HepG2 (cell line): ENCODE results near the gene NUTF2. TPM values are rescaled to one million over a fixed set of nuclear protein-coding genes. Genes with fewer than 3 reads are reported as not detected.

Source experiments
- BCL6 ChIP-seq: IDR thresholded peaks from 2 replicates; pipeline ENCODE4 v1.6.1; 2016; ENCODE audit warnings: missing genetic modification reagents, missing compliant biosample characterization
- FIP1L1 ChIP-seq: fragments of 200-400 bp; formaldehyde crosslinking; IDR thresholded peaks from 2 replicates; pipeline ENCODE4 v1.6.1; 2018; ENCODE audit warnings: low read depth, mild to moderate bottlenecking, low read length, moderate library complexity, borderline replicate concordance; ENCODE audit not compliant: insufficient read depth
- HNRNPLL ChIP-seq: fragments of 200-400 bp; formaldehyde crosslinking; IDR thresholded peaks from 2 replicates; pipeline ENCODE4 v1.6.1; 2017; ENCODE audit warnings: mild to moderate bottlenecking, low read depth, low read length; ENCODE audit not compliant: poor library complexity, severe bottlenecking
- JDP2 ChIP-seq: sonication (generic); formaldehyde crosslinking; IDR thresholded peaks from 2 replicates; pipeline ENCODE4 v1.8.1; 2022; ENCODE audit warnings: missing genetic modification reagents, borderline replicate concordance
- KDM5A ChIP-seq: fragments of 200-600 bp; sonication (generic); IDR thresholded peaks from 2 replicates; pipeline ENCODE4 v1.7.0; 2018; ENCODE audit warnings: antibody characterized with exemption, mild to moderate bottlenecking, low read length, borderline replicate concordance
- KLF6 ChIP-seq: IDR thresholded peaks from 2 replicates; pipeline ENCODE4 v1.8.0; 2016; ENCODE audit warnings: missing biosample characterization, missing genetic modification reagents
- SETDB1 ChIP-seq: sonication (generic); formaldehyde crosslinking; IDR thresholded peaks from 2 replicates; pipeline ENCODE4 v1.5.1; 2020; ENCODE audit warnings: missing genetic modification reagents, mild to moderate bottlenecking, borderline replicate concordance
- SP1 ChIP-seq, 2 experiments: fragments of 450-650 bp in 1 of 2; sonication (generic) in 1 of 2; formaldehyde crosslinking in 1 of 2; IDR thresholded peaks; 2 replicates each; pipeline versions ENCODE4 v1.4.0 to v1.6.1; 2016 to 2020; ENCODE audit warnings: missing genetic modification reagents in 1 of 2
- ZNF138 ChIP-seq: sonication (generic); formaldehyde crosslinking; IDR thresholded peaks from 2 replicates; pipeline ENCODE4 v1.5.0; 2020; ENCODE audit warnings: mild to moderate bottlenecking, low read depth, missing genetic modification reagents
- ZNF549 ChIP-seq: sonication (generic); formaldehyde crosslinking; IDR thresholded peaks from 2 replicates; pipeline ENCODE4 v1.5.0; 2020; ENCODE audit warnings: missing genetic modification reagents
- ZNF773 ChIP-seq: sonication (generic); formaldehyde crosslinking; IDR thresholded peaks from 2 replicates; pipeline ENCODE4 v1.4.0; 2020; ENCODE audit warnings: missing genetic modification reagents, borderline replicate concordance
- ZNF780A ChIP-seq: sonication (generic); formaldehyde crosslinking; IDR thresholded peaks from 2 replicates; pipeline ENCODE4 v1.8.0; 2022; ENCODE audit warnings: mild to moderate bottlenecking, missing genetic modification reagents, moderate library complexity
- ZSCAN30 ChIP-seq: sonication (generic); formaldehyde crosslinking; IDR thresholded peaks from 2 replicates; pipeline ENCODE4 v1.5.0; 2020; ENCODE audit warnings: mild to moderate bottlenecking, missing genetic modification reagents
- ZZZ3 ChIP-seq: sonication (generic); formaldehyde crosslinking; IDR thresholded peaks from 2 replicates; pipeline ENCODE4 v1.4.0; 2020; ENCODE audit warnings: missing genetic modification reagents, mild to moderate bottlenecking, borderline replicate concordance
- polyA plus RNA-seq, 8 experiments: library from polyadenylated mRNA; depleted of rRNA in 3 of 8; stranded (reverse) in 7 of 8; unstranded in 1 of 8; fragments of >200 nt; fragmentation: Illumina TruSeq in 4 of 8; extraction: Trizol in 4 of 8; gene quantifications; 2 replicates each; pipeline versions ENCODE4 v1.2.1 to v1.2.3, GENCODE V29; 2011 to 2016; ENCODE audit warnings: low read depth in 4 of 8, missing spikeins in 1 of 8, mixed read lengths in 1 of 8; ENCODE audit not compliant: insufficient read depth in 1 of 8
- total RNA-seq, 5 experiments: library from RNA; depleted of rRNA; stranded (reverse); fragments of >200 nt; fragmentation: Illumina TruSeq; extraction: Trizol; gene quantifications; 2 replicates each; pipeline ENCODE4 v1.2.3, GENCODE V29; 2016; ENCODE audit warnings: low read depth in 1 of 5
- TF ChIP-seq, protein P1 (sequence below): sonication (generic); formaldehyde crosslinking; conservative IDR thresholded peaks from 2 replicates; pipeline ENCODE4 v1.4.0; 2020; ENCODE audit warnings: mild to moderate bottlenecking, missing genetic modification reagents, moderate library complexity
- TF ChIP-seq, protein P2 (sequence below), 2 experiments: sonication (generic) in 1 of 2; formaldehyde crosslinking in 1 of 2; IDR thresholded peaks; 2 replicates each; pipeline versions ENCODE4 v1.4.0 to v1.6.1; 2018 to 2020; ENCODE audit warnings: missing genetic modification reagents in 2 of 2, borderline replicate concordance in 1 of 2, low read depth in 1 of 2, mild to moderate bottlenecking in 1 of 2, missing biosample characterization in 1 of 2
- TF ChIP-seq, protein P3 (sequence below), 2 experiments: sonication (generic) in 1 of 2; formaldehyde crosslinking in 1 of 2; IDR thresholded peaks; 2 replicates each; pipeline versions ENCODE4 v1.4.0 to v1.6.1; 2016 to 2020; ENCODE audit warnings: borderline replicate concordance in 1 of 2, low read depth in 1 of 2, mild to moderate bottlenecking in 1 of 2, missing genetic modification reagents in 1 of 2
- TF ChIP-seq, protein P4 (sequence below): sonication (generic); formaldehyde crosslinking; IDR thresholded peaks from 2 replicates; pipeline ENCODE4 v1.8.1; 2023; ENCODE audit warnings: mild to moderate bottlenecking, moderate library complexity, missing genetic modification reagents

The NUTF2 gene
- total and polyA plus RNA-seq, 2 of the 13 experiments (the other 11 are each of a cell fraction or from before 2014, with no cell fraction given): 168 to 214 TPM

DNA sequence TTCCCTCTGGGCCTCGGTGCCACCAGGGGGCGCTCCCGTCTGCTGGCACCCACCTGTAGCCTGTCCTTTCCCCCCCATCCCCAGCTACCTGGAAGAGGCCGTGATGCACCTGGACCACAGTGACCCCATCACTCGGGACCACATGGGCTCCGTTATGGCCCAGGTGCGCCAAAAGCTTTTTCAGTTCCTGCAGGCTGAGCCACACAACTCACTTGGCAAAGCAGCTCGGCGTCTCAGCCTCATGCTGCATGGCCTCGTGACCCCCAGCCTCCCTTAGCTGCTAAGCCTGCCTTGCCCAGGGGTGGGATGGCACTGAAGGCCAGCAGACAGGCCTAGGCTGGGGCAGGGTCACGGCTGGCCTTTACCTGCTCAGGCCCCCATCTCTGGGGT is 37.1 kb downstream of the NUTF2 start (continued):
- TF ChIP-seq, protein P1, sequence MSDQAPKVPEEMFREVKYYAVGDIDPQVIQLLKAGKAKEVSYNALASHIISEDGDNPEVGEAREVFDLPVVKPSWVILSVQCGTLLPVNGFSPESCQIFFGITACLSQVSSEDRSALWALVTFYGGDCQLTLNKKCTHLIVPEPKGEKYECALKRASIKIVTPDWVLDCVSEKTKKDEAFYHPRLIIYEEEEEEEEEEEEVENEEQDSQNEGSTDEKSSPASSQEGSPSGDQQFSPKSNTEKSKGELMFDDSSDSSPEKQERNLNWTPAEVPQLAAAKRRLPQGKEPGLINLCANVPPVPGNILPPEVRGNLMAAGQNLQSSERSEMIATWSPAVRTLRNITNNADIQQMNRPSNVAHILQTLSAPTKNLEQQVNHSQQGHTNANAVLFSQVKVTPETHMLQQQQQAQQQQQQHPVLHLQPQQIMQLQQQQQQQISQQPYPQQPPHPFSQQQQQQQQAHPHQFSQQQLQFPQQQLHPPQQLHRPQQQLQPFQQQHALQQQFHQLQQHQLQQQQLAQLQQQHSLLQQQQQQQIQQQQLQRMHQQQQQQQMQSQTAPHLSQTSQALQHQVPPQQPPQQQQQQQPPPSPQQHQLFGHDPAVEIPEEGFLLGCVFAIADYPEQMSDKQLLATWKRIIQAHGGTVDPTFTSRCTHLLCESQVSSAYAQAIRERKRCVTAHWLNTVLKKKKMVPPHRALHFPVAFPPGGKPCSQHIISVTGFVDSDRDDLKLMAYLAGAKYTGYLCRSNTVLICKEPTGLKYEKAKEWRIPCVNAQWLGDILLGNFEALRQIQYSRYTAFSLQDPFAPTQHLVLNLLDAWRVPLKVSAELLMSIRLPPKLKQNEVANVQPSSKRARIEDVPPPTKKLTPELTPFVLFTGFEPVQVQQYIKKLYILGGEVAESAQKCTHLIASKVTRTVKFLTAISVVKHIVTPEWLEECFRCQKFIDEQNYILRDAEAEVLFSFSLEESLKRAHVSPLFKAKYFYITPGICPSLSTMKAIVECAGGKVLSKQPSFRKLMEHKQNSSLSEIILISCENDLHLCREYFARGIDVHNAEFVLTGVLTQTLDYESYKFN (CRISPR knock-in tag): no peak
- no peak for TF ChIP-seq SETDB1
- TF ChIP-seq HNRNPLL: peak; percentile 24
- TF ChIP-seq, protein P2, sequence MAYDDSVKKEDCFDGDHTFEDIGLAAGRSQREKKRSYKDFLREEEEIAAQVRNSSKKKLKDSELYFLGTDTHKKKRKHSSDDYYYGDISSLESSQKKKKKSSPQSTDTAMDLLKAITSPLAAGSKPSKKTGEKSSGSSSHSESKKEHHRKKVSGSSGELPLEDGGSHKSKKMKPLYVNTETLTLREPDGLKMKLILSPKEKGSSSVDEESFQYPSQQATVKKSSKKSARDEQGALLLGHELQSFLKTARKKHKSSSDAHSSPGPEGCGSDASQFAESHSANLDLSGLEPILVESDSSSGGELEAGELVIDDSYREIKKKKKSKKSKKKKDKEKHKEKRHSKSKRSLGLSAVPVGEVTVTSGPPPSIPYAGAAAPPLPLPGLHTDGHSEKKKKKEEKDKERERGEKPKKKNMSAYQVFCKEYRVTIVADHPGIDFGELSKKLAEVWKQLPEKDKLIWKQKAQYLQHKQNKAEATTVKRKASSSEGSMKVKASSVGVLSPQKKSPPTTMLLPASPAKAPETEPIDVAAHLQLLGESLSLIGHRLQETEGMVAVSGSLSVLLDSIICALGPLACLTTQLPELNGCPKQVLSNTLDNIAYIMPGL (CRISPR knock-in tag; IDR thresholded peaks at IDR 0.05; ENCODE audit: borderline replicate concordance in 1 of 2, low read depth in 1 of 2): peak; percentile 1 to 64; a peak in 1 of 4 replicates
- TF ChIP-seq ZNF780A: no peak
- no peak for TF ChIP-seq ZNF138
- no peak for TF ChIP-seq JDP2 (CRISPR knock-in tag)
- TF ChIP-seq KLF6 (CRISPR knock-in tag): no peak
- TF ChIP-seq ZSCAN30 (CRISPR knock-in tag): no peak
- TF ChIP-seq KDM5A: no peak
- TF ChIP-seq ZZZ3: no peak
- TF ChIP-seq SP1 (IDR thresholded peaks at IDR 0.05): no peak
- 0 out of 2 replicates have a peak, but pooled peaks have one; percentile 12 for TF ChIP-seq SP1 (CRISPR knock-in tag; IDR thresholded peaks at IDR 0.05)
- TF ChIP-seq, protein P3, sequence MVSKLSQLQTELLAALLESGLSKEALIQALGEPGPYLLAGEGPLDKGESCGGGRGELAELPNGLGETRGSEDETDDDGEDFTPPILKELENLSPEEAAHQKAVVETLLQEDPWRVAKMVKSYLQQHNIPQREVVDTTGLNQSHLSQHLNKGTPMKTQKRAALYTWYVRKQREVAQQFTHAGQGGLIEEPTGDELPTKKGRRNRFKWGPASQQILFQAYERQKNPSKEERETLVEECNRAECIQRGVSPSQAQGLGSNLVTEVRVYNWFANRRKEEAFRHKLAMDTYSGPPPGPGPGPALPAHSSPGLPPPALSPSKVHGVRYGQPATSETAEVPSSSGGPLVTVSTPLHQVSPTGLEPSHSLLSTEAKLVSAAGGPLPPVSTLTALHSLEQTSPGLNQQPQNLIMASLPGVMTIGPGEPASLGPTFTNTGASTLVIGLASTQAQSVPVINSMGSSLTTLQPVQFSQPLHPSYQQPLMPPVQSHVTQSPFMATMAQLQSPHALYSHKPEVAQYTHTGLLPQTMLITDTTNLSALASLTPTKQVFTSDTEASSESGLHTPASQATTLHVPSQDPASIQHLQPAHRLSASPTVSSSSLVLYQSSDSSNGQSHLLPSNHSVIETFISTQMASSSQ (IDR thresholded peaks at IDR 0.05; ENCODE audit: low read depth): no peak
- TF ChIP-seq, protein P3 (CRISPR knock-in tag; IDR thresholded peaks at IDR 0.05; ENCODE audit: borderline replicate concordance): 0 out of 2 replicates have a peak, but pooled peaks have one; percentile 25
- no peak for TF ChIP-seq ZNF773 (CRISPR knock-in tag)
- peak; percentile 30; the same call in 1 of the 2 replicates for TF ChIP-seq BCL6 (CRISPR knock-in tag)
- TF ChIP-seq ZNF549 (CRISPR knock-in tag): no peak
- TF ChIP-seq, protein P4, sequence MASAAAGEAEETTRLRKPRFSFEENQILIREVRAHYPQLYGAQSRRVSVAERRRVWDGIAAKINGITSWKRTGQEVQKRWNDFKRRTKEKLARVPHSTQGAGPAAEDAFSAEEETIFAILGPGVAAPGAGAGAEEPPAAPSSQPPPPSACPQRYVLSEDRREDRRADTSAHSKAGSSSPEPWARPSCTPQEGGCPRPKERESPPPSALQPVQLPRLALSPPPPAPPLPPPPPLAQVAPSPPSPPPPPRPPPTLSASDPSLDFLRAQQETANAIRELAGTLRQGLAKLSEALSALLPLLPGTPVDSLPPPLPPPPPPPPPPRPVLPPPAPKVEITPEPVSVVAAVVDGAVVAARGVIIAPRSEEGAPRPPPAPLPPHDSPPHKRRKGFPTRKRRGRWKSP (CRISPR knock-in tag): no peak
- no peak for TF ChIP-seq FIP1L1
